ENCODE results near the gene RWDD3.

GRCh38 chr1:95262913-95263312, 28.9 kb downstream of the RWDD3 start:
- TF ChIP-seq CTCF (IDR thresholded peaks at IDR 0.05; ENCODE audit: insufficient read depth, low read length) (no peak), REST (IDR thresholded peaks at IDR 0.05; ENCODE audit: insufficient replicate concordance, low read depth) (no peak), POLR2AphosphoS5 (IDR thresholded peaks at IDR 0.05; ENCODE audit: low read depth) (no peak), GABPA (IDR thresholded peaks at IDR 0.05; ENCODE audit: low read depth) (no peak), SPI1 (IDR thresholded peaks at IDR 0.05; ENCODE audit: borderline replicate concordance, low read depth) (no peak)

Data from HL-60 (cell line).